Panc1 (cell line): ENCODE measurements around the gene PPP1R3F.

ENCODE experiments used
- CTCF ChIP-seq: fragments of 450-650 bp; IDR thresholded peaks from 2 replicates; pipeline ENCODE4 v1.5.1; 2017; ENCODE audit warnings: mild to moderate bottlenecking
- POLR2AphosphoS5 ChIP-seq: IDR thresholded peaks from 2 replicates; pipeline ENCODE4 v1.6.1; 2012; ENCODE audit warnings: mild to moderate bottlenecking, low read depth, low read length, moderate library complexity
- REST ChIP-seq, 2 experiments: IDR thresholded peaks; 2 replicates each; pipeline ENCODE4 v1.6.1; 2011 to 2012; ENCODE audit warnings: low read depth in 2 of 2, control low read depth in 1 of 2, low read length in 1 of 2, mild to moderate bottlenecking in 1 of 2, moderate library complexity in 1 of 2; ENCODE audit not compliant: insufficient read depth in 1 of 2
- SIN3A ChIP-seq: IDR thresholded peaks from 2 replicates; pipeline ENCODE4 v1.6.1; 2012; ENCODE audit warnings: low read depth, mild to moderate bottlenecking, low read length, moderate library complexity, borderline replicate concordance; ENCODE audit not compliant: insufficient read depth

DNA sequence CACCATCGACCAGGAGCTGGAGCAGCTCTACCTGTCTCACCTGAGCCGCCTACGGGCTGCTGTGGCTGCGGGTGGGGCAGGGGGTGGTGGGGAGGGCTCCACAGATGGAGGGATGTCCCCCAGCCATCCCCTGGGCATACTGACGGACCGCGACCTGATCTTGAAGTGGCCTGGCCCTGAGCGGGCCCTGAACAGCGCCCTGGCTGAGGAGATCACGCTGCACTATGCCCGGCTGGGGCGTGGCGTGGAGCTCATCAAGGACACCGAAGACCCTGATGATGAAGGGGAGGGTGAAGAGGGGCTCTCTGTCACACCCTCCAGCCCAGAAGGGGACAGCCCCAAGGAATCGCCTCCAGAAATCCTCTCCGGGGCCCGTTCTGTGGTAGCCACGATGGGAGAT lies 16.5 kb downstream of the PPP1R3F start:
- TF ChIP-seq SIN3A (no peak), CTCF (no peak), POLR2AphosphoS5 (no peak), REST (IDR thresholded peaks at IDR 0.05; ENCODE audit: insufficient read depth in 1 of 2, low read depth in 2 of 2, low read length in 1 of 2) (no peak)
